Hepatocyte (in vitro differentiated cells): Measurements from ENCODE around the gene TWSG1.

Experiments used
- CTCF ChIP-seq: fragments of 200-600 bp; sonication (generic); IDR thresholded peaks from 2 replicates; pipeline ENCODE4 v1.5.1; 2016; ENCODE audit warnings: antibody characterized with exemption, mild to moderate bottlenecking; ENCODE audit not compliant: poor library complexity
- EZH2 ChIP-seq: fragments of 200-600 bp; sonication (generic); IDR thresholded peaks from 2 replicates; pipeline ENCODE4 v1.6.1; 2016; ENCODE audit warnings: antibody characterized with exemption, mild to moderate bottlenecking, borderline replicate concordance
- EZH2phosphoT487 ChIP-seq: fragments of 200-600 bp; sonication (generic); IDR thresholded peaks from one replicate; pipeline ENCODE4 v1.6.1; 2018; ENCODE audit warnings: antibody characterized with exemption, mild to moderate bottlenecking, low read depth, moderate library complexity; ENCODE audit not compliant: unreplicated experiment, severe bottlenecking

DNA sequence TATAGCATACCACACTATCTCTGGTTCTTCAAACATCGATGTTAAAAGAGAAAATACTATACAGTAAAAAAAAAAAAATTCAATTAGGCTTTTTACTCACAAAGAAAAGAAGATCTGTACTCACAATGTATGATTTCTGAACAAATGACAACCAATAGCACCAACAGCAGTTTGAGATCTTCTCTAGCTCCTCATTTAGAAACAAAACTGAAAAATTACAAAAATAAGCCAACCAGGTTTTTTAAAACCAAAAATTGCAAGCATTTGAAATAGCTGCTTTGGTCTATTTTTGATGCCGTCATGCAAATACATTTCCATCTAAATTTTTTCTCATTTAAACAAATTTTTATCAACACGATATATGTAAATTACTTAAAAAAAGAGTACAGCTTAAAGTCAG is 106.5 kb downstream of the TWSG1 start:
- TF ChIP-seq CTCF (no peak), EZH2phosphoT487 (no peak), EZH2 (no peak)
